BJ (cell line): ENCODE measurements around the gene AKR1C2. TPM values are rescaled to one million over a fixed set of nuclear protein-coding genes. Genes with fewer than 3 reads are reported as not detected.
A peak's percentile ranks its signal among the peaks of the same experiment; 100 is the strongest.
"Not testable (repeated sequence)": the region's sequence is repeated elsewhere in the genome, so short reads cannot be mapped to it uniquely, and the experiment has no call there.

Experiments
- CTCF ChIA-PET: fragments of 350-600 bp; formaldehyde crosslinking; extraction: SDS; loops from one replicate; lab custom pipeline; 2021; ENCODE audit warnings: antibody characterized with exemption, inconsistent platforms; lab: Yijun Ruan, JAX
- POLR2A ChIA-PET: fragments of 300-600 bp; sonication (Branson Sonifier 250); formaldehyde crosslinking; extraction: SDS; loops from one replicate; lab custom pipeline; 2021; ENCODE audit warnings: antibody characterized with exemption; lab: Charles Lee
- DNase-seq: peaks from one replicate; pipeline ENCODE4 v3.0.0-alpha.2; 2011; ENCODE audit warnings: low read depth
- H3K27me3 ChIP-seq: 2 replicates; pipeline ENCODE4 v1.6.0; 2011; ENCODE audit warnings: low read length; ENCODE audit not compliant: control insufficient read depth, insufficient read depth
- H3K36me3 ChIP-seq: 2 replicates; pipeline ENCODE4 v1.5.1; 2011; ENCODE audit warnings: low read length; ENCODE audit not compliant: control insufficient read depth, insufficient read depth
- H3K4me3 ChIP-seq: 2 replicates; pipeline ENCODE4 v1.5.1; 2011; ENCODE audit warnings: low read depth, mild to moderate bottlenecking, control low read depth, low read length
- polyA plus RNA-seq: library from polyadenylated mRNA; depleted of rRNA; stranded (reverse); fragments of >200 nt; gene quantifications from 2 replicates; pipeline ENCODE4 v1.2.3, GENCODE V29; 2011
- TF ChIP-seq, protein P1 (sequence below): IDR thresholded peaks from 2 replicates; pipeline ENCODE4 v1.5.1; 2011; ENCODE audit warnings: low read depth, mild to moderate bottlenecking, control low read depth, inconsistent platforms, low read length, moderate library complexity; ENCODE audit not compliant: insufficient read depth

AKR1C2 gene
- polyA plus RNA-seq, 1 experiment = 0.37 TPM

DNA sequence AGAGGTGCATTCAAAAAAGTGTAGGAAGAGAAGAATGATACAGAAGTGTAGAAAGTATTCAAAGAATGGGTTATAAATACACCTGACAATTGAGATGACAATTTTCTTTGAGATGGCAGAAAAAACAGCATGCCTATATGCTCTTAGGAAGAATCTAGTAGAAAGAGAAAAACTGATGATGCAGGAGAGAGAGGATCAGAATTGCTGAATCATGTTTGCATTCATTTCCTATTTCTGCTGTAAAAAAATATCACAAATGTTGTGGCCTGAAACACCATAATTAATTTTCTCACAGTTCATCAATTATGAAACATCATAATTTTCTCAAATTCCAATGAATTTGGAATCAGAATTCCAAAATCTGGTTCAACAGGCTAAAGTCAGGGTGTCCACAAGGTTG is 50.3 kb downstream of the AKR1C2 start:
- no peak for DNase-seq
- CTCF ChIA-PET = no interaction called here
- POLR2A ChIA-PET = interaction anchor here (0.6 kb wide), 1 partner anchor 108 kb away, joined by 3 read pairs; no protein-coding TSS in a partner anchor
- no peaks in the 10 kb centered on the region for H3K36me3 ChIP-seq
- TF ChIP-seq, protein P1, sequence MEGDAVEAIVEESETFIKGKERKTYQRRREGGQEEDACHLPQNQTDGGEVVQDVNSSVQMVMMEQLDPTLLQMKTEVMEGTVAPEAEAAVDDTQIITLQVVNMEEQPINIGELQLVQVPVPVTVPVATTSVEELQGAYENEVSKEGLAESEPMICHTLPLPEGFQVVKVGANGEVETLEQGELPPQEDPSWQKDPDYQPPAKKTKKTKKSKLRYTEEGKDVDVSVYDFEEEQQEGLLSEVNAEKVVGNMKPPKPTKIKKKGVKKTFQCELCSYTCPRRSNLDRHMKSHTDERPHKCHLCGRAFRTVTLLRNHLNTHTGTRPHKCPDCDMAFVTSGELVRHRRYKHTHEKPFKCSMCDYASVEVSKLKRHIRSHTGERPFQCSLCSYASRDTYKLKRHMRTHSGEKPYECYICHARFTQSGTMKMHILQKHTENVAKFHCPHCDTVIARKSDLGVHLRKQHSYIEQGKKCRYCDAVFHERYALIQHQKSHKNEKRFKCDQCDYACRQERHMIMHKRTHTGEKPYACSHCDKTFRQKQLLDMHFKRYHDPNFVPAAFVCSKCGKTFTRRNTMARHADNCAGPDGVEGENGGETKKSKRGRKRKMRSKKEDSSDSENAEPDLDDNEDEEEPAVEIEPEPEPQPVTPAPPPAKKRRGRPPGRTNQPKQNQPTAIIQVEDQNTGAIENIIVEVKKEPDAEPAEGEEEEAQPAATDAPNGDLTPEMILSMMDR = no peak
- H3K4me3 ChIP-seq = no peak overlapping the region
- no peaks in the 10 kb centered on the region for H3K27me3 ChIP-seq

DNA sequence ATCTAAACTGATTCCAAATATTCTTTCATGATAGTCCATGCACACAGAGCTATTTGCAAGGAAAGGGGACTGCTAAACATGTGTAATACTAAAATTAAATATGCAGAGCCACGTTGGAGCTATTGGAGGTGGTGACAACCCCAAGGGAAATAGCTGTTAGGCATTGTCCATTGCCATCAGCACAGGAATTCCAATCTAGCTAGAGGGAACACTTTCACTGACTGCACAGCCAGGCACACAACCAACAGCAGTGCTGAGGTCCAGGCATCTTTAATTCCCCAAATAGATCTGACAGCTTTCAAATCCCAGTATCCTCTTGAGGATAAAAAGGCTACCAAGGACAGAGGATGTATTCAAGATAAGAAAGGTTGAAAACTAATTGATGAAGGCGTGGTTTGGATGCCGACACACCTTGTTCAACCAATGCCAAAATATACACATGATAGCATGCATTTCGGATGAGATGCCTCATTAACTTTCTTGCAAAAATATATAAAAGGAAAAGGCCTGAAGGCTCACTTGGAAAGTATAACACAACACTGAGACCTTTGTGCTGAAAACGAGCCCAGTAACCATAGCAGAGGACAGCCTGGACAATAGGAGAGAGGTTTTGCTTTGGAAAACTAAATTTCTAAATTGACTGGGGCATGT is 52.0 kb downstream of the AKR1C2 start:
- DNase-seq, H3K4me3 ChIP-seq, POLR2A ChIA-PET, H3K36me3 ChIP-seq, H3K27me3 ChIP-seq, CTCF ChIA-PET: not testable (repeated sequence)

DNA sequence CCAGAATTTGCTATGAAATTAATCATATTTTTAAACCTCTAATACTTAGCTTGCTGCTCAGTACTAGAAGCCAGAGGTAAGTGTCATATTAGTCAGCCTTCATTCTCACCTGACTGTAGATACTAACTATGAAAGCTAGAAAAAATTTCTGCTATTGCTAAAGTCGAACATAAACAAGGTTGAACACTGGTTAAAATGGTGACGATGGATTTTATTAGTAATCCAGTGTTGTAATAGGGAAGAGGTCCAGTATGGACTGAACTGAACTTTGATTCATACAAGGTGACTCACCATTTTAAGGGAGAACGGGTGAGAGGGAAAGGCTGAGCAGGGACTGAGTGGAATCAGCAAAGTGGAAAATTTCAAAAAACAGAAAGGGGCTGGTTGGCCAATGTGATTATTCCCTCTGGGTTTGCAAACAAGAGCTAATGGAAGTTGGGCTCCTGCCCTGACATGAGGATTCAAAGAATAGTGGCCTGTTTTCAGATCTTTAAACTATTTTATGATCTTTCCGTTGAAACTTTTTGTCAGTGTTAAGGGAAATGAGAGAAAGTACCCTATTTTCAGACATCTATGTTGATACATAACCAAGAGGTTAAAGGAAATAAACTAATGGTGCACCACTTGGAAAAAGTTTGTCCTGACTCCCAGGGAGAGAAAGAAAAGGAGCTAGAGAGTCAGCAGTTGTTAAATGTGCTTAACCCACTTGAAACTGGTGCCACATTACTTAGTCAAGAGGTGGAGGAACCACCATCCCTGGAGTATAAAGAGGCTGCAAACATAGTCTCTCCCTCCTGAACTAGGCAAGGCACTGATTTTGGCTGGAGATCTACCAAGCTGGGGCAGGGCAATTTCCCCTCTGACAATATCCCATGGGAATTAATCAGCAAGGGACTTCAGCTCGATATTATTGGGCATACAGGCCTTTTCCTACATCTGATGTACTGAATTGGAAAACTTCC is 55.7 kb downstream of the AKR1C2 start:
- peak; percentile 88 for DNase-seq
- Histone ChIP-seq H3K4me3 (no peak overlapping the region), H3K36me3 (no peaks in the 10 kb centered on the region), H3K27me3 (no peaks in the 10 kb centered on the region)
- ChIA-PET POLR2A (interaction anchor here (0.7 kb wide), 1 partner anchor 1790 kb away, joined by 4 read pairs; no protein-coding TSS in a partner anchor), CTCF (interaction anchor here (0.6 to 2.9 kb wide), 2 partner anchors 58 to 99 kb away, joined by 3 to 26 read pairs; no protein-coding TSS in a partner anchor)
- TF ChIP-seq, protein P1 = no peak

DNA sequence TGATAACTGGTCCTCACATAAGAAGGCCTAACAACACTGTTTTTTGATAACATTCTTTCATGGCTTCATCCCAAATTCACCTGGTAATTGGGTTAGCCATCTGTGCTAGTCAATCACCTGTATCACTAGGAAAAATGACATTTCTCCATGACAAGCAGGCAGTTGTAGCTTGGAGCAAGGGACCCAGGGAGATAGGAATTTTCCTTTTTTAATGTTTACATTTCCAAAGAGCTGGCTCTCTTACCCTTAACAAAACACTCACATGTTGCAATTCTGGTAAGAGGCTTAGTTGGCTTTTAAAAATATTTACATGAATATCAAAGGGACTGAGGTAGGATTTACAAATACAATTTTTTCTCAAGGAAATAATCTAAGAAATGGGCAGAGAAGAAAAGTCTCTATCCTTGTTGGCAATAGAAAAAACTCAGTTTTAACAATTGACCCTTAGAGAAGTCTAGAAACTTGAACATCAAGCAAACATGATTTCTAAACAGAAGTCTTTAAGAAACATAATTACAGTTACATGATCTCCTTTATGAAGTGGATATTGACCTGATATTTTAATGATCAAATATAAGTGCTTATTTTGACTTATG is 56.5 kb downstream of the AKR1C2 start:
- TF ChIP-seq, protein P1 = no peak
- DNase-seq = peak; percentile 17
- Histone ChIP-seq H3K36me3 (no peaks in the 10 kb centered on the region), H3K27me3 (no peaks in the 10 kb centered on the region), H3K4me3 (no peak overlapping the region)
- ChIA-PET CTCF (interaction anchor here (2.9 kb wide), 1 partner anchor 98 kb away, joined by 26 read pairs; no protein-coding TSS in a partner anchor), POLR2A (no interaction called here)

DNA sequence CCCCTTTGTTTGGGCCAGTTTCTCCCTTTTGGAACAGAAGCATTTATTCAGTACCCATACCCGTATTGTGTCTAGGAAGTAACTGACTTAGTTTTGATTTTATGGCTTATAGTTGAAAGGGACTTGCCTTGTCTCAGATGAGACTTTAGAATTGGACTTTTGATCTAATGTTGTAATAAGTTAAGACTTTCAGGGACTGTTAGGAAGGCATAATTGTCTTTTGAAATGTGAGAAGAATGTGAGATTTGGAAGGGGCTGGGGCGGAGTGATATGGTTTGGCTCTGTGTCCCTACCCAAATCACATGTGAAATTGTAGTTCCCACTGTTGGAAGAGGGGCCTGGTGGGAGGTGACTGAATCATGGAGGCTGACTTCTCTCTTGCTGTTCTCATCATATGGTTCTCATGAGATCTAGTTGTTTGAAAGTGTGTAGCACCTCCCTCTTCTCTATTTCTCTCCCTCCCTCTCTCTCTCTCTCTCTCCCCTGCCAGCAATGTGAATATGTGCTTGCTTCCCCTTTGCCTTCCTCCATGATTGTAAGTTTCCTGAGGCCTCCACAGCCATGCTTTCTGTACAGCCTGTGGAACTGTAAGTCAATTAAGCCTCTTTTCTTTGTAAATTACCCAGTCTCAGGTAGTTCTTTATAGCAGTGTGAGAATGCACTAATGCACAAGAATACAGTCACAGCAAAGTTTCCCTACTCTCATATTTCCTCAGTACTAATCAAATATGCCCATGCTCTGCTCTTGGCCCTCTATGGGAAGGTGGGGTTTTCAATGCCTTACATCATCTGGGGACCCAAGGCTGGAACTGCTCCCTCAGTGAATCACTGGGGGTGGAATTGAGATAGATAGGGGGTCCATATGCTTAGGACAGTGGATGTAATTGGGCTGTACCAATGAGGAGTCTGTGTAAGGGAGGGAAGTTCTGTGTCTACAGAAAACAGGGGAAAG is 57.6 kb downstream of the AKR1C2 start:
- DNase-seq = no peak
- Histone ChIP-seq H3K36me3 (no peaks in the 10 kb centered on the region), H3K4me3 (no peak overlapping the region), H3K27me3 (no peaks in the 10 kb centered on the region)
- POLR2A ChIA-PET = no interaction called here
- TF ChIP-seq, protein P1 = no peak
- CTCF ChIA-PET = interaction anchor here (1.7 kb wide), 1 partner anchor 96 kb away, joined by 8 read pairs; no protein-coding TSS in a partner anchor
